Epithelial cell of esophagus (primary cell): ENCODE measurements around the gene MAGEA3.
"Not testable (repeated sequence)": the region's sequence is repeated elsewhere in the genome, so short reads cannot be mapped to it uniquely, and the experiment has no call there.

Source experiments
- DNase-seq: peaks from one replicate; pipeline ENCODE4 v3.0.0; 2010; ENCODE audit warnings: low read depth
- H3K4me3 ChIP-seq: 2 replicates; pipeline ENCODE4 v1.5.1; 2011; ENCODE audit warnings: mild to moderate bottlenecking, low read length, control low read depth
- TF ChIP-seq, protein P1 (sequence below): IDR thresholded peaks from 2 replicates; pipeline ENCODE4 v1.5.1; 2011; ENCODE audit warnings: low read depth, mild to moderate bottlenecking, low read length, control low read depth, inconsistent platforms; ENCODE audit not compliant: insufficient read depth; ENCODE audit errors: missing control alignments

The MAGEA3 gene

DNA sequence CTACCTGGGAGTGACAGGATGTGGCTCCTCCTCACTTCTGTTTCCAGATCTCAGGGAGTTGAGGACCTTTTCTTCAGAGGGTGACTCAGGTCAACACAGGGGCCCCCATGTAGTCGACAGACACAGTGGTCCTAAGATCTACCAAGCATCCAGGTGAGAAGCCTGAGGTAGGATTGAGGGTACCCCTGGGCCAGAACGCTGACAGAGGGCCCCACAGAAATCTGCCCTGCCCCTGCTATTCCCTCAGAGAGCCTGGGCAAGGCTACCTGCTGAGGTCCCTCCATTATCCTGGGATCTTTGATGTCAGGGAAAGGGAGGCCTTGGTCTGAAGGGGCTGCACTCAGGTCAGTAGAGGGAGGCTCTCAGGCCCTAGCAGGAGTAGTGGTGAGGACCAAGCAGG lies 36.5 kb downstream of the MAGEA3 start:
- no peak overlapping the region for H3K4me3 ChIP-seq
- no peak for DNase-seq
- TF ChIP-seq, protein P1, sequence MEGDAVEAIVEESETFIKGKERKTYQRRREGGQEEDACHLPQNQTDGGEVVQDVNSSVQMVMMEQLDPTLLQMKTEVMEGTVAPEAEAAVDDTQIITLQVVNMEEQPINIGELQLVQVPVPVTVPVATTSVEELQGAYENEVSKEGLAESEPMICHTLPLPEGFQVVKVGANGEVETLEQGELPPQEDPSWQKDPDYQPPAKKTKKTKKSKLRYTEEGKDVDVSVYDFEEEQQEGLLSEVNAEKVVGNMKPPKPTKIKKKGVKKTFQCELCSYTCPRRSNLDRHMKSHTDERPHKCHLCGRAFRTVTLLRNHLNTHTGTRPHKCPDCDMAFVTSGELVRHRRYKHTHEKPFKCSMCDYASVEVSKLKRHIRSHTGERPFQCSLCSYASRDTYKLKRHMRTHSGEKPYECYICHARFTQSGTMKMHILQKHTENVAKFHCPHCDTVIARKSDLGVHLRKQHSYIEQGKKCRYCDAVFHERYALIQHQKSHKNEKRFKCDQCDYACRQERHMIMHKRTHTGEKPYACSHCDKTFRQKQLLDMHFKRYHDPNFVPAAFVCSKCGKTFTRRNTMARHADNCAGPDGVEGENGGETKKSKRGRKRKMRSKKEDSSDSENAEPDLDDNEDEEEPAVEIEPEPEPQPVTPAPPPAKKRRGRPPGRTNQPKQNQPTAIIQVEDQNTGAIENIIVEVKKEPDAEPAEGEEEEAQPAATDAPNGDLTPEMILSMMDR = no peak

DNA sequence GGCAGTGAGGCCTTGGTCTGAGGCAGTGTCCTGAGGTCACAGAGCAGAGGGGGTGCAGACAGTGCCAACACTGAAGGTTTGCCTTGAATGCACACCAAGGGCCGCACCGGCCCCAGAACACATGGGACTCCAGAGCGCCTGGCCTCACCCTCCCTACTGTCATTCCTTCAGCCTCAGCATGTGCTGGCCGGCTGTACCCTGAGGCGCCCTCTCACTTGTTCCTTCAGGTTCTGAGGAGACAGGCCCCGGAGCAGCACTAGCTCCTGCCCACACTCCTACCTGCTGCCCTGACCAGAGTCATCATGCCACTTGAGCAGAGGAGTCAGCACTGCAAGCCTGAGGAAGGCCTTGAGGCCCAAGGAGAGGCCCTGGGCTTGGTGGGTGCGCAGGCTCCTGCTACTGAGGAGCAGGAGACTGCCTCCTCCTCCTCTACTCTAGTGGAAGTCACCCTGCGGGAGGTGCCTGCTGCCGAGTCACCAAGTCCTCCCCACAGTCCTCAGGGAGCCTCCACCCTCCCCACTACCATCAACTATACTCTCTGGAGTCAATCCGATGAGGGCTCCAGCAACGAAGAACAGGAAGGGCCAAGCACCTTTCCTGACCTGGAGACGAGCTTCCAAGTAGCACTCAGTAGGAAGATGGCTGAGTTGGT lies 37.4 kb downstream of the MAGEA3 start:
- H3K4me3 ChIP-seq = no peak overlapping the region
- TF ChIP-seq, protein P1 = no peak
- DNase-seq = no peak

DNA sequence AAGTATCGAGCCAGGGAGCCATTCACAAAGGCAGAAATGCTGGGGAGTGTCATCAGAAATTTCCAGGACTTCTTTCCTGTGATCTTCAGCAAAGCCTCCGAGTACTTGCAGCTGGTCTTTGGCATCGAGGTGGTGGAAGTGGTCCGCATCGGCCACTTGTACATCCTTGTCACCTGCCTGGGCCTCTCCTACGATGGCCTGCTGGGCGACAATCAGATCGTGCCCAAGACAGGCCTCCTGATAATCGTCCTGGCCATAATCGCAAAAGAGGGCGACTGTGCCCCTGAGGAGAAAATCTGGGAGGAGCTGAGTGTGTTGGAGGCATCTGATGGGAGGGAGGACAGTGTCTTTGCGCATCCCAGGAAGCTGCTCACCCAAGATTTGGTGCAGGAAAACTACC lies 37.9 kb downstream of the MAGEA3 start:
- not testable (repeated sequence) for DNase-seq, H3K4me3 ChIP-seq

DNA sequence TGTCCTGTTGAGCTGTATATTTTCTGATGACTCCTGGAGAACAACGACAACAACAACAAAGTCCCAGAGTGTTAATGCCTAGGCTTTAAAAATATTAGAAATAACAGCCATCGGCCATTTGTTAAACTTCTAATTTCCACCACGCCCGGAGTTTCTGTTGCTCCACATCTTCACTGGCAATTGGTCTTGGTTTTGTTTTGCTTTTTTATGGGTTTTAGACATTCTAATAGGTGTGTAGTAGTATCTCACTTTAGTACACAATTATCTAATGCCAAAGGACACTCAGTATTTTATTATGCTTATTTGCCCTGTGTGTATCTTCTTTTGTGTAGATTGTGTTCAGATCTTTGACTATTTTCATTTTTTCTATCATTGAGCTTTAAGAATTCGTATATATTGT lies 40.0 kb downstream of the MAGEA3 start:
- no peak overlapping the region for H3K4me3 ChIP-seq
- TF ChIP-seq, protein P1 = no peak
- DNase-seq = no peak
